Stimulated activated CD4-positive, alpha-beta T cell treated with anti-CD3 and anti-CD28 coated beads, Interleukin-2, amount 100 ng/mL, for 24 hours (primary cell): ENCODE data around the gene ROS1.
"Not testable (repeated sequence)": the region's sequence is repeated elsewhere in the genome, so short reads cannot be mapped to it uniquely, and the experiment has no call there.

ENCODE experiments used
- DNase-seq, 2 donors: peaks; one replicate each; pipeline ENCODE4 v3.0.0-alpha.2; 2020

ROS1 gene

GRCh38 chr6:117375446-117375845, 50.3 kb downstream of the ROS1 start:
- no peak for DNase-seq

GRCh38 chr6:117373211-117373813, 52.4 kb downstream of the ROS1 start:
- DNase-seq = no peak

GRCh38 chr6:117372289-117372688, 53.5 kb downstream of the ROS1 start:
- not testable (repeated sequence) for DNase-seq

- DNase-seq = no peak
Observed at GRCh38 chr6:117371492-117371891, 54.2 kb downstream of the ROS1 start.

GRCh38 chr6:117359581-117359980, 66.2 kb downstream of the ROS1 start:
- no peak for DNase-seq

- DNase-seq = no peak
Observed at GRCh38 chr6:117354671-117355070, 71.1 kb downstream of the ROS1 start.

GRCh38 chr6:117352466-117353081, 73.2 kb downstream of the ROS1 start:
- no peak for DNase-seq

- DNase-seq = no peak
Observed at GRCh38 chr6:117351521-117351920, 74.2 kb downstream of the ROS1 start.

- no peak for DNase-seq
Observed at GRCh38 chr6:117346142-117346930, 79.4 kb downstream of the ROS1 start.

GRCh38 chr6:117345292-117345610, 80.5 kb downstream of the ROS1 start:
- no peak for DNase-seq

- DNase-seq = no peak
Observed at GRCh38 chr6:117344444-117345291, 81.1 kb downstream of the ROS1 start.

- no peak for DNase-seq
Observed at GRCh38 chr6:117338567-117338966, 87.2 kb downstream of the ROS1 start.

- DNase-seq = no peak
Observed at GRCh38 chr6:117329926-117330325, 95.8 kb downstream of the ROS1 start.

- DNase-seq = no peak
Observed at GRCh38 chr6:117328500-117328899, 97.2 kb downstream of the ROS1 start.

- DNase-seq = no peak
Observed at GRCh38 chr6:117328005-117328389, 97.7 kb downstream of the ROS1 start.

GRCh38 chr6:117327149-117328004, 98.4 kb downstream of the ROS1 start:
- DNase-seq = no peak

GRCh38 chr6:117326396-117326795, 99.3 kb downstream of the ROS1 start:
- DNase-seq = no peak

- no peak for DNase-seq
Observed at GRCh38 chr6:117317261-117317660, 108.5 kb downstream of the ROS1 start.

GRCh38 chr6:117311726-117312125, 114.0 kb downstream of the ROS1 start:
- DNase-seq = no peak

GRCh38 chr6:117311310-117311709, 114.4 kb downstream of the ROS1 start:
- no peak for DNase-seq

GRCh38 chr6:117309611-117310010, 116.1 kb downstream of the ROS1 start:
- DNase-seq = no peak

- DNase-seq = no peak
Observed at GRCh38 chr6:117309069-117309468, 116.7 kb downstream of the ROS1 start.
